ENCODE data around the gene GCM1.
"Not testable (repeated sequence)": the region's sequence is repeated elsewhere in the genome, so short reads cannot be mapped to it uniquely, and the experiment has no call there.

Gene GCM1, protein sequence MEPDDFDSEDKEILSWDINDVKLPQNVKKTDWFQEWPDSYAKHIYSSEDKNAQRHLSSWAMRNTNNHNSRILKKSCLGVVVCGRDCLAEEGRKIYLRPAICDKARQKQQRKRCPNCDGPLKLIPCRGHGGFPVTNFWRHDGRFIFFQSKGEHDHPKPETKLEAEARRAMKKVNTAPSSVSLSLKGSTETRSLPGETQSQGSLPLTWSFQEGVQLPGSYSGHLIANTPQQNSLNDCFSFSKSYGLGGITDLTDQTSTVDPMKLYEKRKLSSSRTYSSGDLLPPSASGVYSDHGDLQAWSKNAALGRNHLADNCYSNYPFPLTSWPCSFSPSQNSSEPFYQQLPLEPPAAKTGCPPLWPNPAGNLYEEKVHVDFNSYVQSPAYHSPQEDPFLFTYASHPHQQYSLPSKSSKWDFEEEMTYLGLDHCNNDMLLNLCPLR

DNA sequence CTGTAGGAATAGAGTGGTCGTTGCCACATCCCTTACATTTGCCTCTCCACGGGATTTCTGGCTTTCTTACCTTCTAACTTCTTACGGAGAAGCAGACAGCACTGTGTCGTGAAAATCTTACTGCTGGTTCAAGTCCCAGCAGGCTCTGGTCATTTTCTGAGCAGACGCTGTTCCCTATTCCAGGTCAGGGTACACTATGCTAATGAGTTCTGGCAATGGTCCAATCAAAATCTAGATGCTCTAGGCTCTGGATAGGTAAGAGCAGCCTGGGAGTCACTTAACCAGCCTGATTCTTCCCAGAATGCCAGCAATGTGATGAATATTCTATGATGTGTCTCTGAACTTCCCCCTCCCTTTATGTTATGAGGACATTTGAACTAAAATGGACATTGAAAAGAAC is at the start of gene GCM1:
TSS of gene GCM1 (minus strand) at position 158 of the 400 bp plus-strand sequence. CDS start 3,209 bp downstream, outside the sequence.
- DNase-seq: no peak

DNA sequence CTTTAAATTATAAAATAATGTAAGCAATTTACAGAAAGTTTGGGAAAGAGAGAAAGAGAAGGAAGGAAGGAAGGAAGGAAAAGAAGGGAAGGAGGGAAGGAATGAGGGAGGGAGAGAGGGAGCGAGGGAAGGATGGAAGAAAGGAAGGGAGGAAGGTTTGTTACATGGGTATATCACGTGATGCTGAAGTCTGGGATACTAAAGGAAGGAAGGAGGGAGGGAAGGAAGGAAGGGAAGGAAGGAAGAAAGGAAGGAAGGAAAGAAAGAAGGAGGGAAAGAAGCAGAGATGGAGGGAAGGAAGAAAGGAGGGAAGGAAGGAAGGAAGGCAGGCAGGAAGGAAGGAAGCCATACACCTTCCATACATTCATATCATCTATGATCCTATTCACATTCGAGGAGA is 48.9 kb upstream of the GCM1 start:
- no peak for DNase-seq

DNA sequence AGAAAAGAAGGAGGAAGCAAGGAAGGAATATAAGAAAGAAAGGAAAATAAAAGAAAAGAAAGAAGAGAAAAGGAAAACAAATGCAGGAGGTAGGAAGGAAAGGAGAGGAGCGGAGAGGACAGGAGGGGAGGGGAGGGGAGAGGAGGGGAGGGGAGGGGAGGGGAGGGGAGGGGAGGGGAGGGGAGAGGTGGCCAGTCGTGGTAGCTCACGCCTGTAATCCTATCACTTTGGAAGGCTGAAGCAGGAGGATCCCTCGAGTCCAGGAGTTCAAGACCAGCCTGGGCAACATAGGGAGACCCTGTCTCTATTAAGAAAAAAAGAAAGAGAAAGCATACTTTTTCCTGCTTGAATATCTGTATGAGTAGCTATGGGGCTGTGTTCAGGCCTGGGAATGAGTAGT is 46.4 kb upstream of the GCM1 start:
- DNase-seq: no peak

DNA sequence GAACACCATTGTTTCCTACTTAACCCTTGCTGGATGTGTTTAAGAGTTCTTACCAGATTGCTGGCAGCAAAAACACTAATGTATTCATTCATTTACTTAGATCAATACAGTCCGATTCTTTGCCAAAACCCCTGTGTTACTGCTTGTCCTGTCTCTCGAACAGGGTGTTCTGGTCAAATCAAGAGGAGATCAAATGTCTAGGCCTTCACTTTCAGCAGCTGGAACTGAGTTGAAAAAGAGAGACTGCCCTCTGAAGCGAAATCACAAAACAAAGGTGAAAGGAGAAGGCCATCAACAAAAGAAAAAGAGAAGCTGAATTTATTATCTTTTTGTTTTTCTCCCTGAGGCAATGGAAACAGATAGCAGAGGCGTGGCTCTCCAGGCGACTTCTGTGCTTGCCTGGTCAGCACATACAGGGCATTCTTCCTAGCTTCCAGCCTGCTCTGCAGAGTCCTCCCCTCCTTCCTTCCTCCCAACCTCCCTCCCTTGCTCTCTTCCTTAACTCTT is 44.1 kb upstream of the GCM1 start:
- no peak for DNase-seq

DNA sequence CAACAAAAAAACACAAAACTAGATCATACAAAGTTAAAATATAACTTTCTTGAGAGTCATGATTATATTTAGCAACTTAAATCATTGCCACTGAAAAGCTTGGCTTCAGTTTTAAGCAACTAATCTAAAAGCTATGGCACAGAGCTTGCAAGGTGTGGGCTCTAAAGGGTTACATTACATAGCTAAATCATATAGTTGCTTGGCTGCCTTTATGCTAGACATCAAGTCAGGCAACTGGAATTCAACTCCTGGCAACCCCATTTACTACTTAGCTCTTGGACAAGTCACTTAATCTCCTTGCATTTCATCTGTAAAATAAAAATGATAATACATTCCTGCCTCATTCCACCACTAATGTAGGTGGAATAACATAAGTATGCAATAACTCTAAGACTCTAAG is 40.9 kb upstream of the GCM1 start:
- DNase-seq: no peak

DNA sequence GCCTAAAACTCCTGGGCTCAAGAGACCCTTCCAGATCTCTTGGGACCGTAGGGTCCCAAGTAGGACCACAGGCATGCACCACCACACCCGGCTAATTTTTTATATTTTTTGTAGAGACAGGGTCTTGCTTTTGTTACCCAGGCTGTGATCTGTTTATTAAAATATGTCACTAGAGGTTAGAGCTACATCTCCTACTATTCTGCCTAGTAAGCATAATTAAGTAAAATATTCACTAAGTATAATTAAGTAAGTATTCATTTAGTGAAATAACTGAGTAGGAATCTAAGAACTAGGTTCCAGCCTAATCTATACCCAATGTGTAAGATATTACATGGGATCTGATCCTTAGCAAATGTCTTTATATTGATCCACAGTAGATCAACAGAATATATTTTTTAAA is 40.2 kb upstream of the GCM1 start:
- DNase-seq: no peak

DNA sequence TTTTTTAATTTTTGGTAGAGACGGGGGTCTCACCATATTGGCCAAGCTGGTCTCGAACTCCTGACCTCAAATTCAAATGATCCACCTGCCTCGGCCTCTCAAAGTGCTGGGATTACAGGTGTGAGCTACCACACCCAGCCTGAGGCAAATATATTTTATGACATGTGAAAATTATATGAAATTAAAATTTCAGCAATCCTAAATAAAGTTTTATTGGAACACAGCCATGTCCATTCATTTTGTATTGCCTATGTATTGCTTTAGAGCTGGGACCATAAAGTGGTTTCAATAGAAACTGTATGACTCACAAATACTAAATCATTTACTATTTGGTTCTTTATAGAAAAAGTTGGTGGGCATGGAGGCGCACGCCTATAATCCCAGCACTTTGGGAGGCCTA is 32.0 kb upstream of the GCM1 start:
- no peak for DNase-seq

DNA sequence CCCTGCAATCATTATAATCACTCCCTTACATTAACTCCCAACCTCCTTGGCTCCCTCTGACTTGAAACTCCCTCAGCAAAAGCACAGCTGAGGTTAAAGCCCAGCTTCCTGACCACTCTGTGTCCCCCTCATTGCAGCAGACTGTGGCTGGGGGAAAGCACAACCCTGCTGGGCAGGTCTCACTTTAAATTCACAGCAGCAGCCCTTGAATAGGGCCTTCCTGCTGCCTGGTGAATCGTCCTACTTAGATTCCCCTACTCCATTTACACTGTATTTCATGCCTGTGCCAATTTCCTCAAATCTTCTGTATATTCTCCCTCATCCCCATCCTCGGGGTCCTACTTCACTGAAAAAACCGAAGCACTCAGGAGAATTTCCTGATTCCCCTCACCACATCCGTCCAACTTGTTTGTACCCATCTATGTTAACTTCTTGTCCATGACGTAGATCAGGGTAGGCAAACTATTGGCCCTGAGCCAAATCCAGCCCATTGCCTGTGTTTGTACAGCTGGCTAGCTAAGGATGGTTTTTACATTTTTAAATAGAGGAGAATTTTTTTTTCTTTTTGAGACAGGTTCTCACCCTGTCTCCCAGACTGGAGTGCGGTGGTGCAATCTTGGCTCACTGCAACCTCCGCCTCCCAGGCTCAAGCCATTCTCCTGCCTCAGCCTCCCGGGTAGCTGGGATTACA is 31.5 kb upstream of the GCM1 start:
- peak in 1 of 2 experiments; percentile 13 for DNase-seq

DNA sequence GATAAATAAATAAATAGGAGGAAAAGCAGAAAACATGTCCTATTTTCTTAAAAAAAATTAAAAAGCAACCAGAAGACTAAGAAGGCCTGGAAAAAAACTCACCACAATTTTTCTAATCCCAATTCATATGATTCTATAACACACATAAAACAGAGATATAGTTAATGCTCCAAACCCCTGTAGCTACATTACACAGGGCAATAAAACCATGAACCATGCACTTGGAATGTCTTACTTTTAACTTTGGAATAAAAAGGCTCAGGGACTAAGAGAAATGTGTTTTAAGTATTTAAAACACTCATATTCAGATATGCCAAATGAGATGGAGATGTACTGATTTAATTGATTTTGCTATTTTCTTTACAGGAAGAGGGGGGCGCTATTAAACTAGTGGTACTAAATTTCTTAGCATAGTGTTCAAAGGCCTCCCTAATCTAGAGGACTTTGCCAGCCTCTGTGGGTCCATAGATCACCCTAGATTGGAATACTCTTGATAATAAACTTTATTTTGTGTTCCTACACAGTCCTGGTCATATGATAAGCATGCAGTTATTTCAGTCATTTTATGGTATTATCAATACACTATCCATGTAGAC is 30.3 kb upstream of the GCM1 start:
- no peak for DNase-seq

DNA sequence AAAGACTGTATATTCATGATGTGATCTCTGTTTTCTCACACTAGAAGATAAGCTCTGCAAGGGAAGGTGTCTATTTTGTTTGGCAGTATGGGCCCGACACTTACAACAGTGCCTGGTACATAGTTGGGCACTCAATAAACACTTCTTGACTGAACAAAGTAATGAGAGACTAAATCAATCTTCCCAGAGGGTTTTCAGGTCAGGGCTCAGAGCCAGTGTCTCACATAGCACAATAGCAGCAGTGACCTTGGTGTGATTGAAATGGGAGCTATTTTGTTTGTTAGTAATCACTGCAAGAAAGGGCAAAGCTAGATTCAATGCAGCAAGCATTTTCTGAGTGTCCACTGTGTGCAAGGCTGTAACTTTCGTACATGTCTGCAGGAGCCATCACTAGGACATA is 26.4 kb upstream of the GCM1 start:
- no peak for DNase-seq

DNA sequence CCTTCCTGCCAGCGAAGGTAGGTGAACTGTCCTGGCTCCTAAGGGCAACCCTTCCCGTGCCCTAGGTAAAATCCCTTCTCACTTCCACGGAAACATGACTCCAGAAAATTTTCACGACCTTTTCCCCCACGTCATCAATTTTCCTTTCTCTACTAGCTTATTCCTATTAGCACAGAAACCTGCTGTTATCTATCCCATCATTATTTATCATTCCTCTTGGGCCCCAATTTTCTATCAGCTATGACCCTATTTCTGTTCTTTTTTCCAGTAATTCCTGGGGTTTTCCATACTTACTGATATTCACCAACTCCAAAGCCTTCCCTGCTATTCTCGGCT is 23.8 kb upstream of the GCM1 start:
- no peak for DNase-seq

DNA sequence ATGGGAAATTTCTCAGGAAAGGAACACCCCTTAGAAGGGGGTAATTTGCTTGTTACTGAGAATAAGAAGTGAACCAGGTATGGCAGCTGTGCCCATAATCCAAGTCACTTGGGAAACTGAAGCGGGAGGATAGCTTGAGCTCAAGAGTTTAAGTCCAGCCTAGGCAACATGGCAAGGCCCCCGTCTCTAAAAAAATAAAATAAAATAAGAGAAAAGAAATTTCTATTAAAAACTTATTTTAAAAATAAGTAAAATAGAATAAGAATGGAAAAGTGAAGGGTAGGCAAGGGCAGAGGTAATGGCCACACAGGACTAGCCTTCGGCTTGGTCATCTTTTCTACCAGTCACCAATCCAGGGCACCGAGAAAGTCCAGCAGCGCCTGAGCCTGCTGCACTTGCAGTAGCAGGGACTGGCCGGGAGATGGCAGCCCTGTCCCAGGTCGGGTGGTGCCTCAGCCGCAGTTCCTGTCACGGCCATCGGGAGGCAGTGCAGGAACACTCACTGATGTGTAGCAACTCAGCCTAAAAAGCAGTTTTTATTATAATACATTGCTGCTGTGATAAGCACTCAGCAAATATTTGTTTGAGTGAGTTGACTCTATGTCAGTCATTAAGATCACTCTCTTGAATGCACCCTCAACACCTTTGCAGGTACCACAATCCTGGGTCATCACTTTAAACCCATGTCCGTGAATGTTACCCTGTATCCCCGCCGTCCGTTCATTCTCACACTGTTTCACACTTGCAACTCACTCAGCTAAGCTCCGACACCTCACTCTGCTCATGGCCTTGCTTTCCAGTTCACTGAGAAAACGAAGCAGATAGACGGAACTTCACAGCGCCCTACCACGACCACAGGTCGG is 23.2 kb upstream of the GCM1 start:
- DNase-seq: peak; percentile 94

DNA sequence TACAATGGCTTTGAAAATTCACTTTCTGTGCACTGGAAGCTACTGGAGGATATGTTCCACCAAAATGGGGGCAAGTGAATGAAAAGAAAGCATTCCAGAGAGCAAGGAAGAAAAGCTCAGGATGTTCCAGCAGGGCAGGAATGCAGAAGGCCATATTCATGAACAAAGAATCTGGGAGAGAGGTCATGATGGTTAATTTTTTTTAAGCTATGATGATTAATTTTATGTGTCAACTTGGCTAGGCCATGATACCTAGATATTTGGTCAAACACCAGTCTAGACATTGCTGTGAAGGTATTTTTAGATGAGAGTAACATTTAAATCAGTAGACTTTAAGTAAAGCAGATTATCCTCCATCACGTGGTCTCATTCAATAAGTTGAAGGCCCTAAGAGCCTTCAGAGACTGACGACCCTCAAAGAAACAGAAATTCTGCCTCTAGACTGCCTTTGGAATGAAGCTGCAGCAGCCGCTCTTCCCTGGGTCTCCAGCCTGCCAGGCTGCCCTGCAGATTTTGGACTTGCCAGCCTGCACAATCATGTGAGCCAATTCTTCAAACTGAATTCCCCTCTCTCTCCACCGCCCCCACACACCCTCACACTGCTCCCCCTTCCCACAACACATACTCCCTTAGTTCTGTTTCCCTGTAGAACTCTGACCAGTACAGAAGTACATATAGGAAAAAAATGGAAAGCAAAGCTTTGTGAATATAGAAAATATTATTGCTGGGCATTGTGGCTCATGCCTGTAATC is 20.1 kb upstream of the GCM1 start:
- no peak for DNase-seq

DNA sequence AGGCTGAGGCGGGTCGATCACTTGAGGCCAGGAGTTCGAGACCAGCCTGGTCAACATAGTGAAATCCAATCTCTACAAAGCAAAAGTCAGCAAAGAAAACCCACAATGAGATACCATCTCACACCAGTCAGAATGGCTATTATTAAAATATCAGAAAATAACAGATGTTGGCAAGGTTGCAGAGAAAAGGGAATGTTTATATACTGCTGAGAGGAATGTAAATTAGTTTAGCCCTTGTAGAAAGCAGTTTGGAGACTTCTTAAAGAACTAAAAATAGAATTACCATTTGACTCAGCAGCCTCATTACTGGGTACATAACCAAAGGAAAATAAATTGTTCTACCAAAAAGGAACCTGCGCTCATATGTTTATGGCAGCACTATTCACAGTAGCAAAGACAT is 16.7 kb upstream of the GCM1 start:
- no peak for DNase-seq

DNA sequence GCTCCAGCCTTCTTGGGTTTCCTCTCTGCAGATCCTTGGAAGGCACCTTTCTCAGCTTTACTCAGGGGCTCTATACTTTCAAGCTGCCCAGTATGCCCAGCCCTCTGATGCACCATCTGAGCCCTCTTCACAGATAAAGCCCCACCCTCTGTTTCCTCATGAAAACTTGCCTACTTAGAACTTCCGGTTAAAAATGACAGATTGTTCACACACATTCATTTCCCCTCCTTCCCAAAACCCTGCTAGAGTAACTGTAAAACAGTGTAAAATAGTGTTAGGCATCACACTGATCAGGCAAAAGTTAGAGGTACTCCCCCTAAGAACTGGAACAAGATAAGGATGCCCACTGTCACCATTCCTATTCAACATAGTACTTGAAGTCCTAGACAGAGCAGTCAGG is 14.0 kb upstream of the GCM1 start:
- no peak for DNase-seq

DNA sequence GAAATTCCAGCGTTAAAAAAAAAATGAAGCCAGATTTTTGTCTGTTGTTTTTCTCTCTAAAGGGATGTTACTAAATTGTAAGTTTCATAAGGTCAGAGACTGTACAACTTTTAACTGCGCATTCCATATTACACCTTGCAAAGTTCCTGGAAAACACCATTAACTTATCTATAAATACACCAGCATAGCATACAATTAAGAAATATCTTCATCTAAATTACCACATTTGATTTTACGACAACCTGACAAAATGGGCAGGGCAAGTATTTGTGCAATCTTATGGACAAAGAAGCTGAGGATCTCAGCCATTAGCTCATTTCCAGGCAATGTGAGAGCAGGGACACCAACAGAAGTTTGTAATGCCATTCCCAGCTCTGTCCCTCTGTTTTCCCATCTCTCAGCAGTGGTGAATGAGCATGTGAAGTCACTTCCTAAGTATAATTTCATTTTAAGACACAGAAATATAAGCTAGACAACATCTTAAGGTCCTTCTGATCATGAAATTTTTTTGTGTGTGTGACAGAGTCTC is 12.9 kb upstream of the GCM1 start:
- DNase-seq: no peak

DNA sequence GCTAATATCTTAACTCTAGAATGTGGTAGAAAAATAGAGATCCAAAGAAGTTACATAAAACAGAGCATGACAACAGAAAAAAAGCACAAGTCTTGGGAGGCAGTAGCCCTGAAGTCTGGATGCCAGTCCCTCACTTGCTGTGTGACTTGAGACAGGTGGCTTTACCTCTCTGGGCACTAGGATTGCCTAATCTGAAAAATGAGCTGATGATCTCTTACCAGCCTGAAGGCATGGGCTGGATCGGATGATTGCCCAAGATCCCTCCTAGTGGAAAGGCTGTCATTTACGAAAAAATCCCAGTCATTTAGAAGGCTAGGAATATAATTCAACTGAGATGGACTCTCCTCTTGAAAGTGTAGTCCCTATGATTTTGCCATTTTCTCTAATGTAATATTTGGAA is 10.9 kb upstream of the GCM1 start:
- DNase-seq: no peak

DNA sequence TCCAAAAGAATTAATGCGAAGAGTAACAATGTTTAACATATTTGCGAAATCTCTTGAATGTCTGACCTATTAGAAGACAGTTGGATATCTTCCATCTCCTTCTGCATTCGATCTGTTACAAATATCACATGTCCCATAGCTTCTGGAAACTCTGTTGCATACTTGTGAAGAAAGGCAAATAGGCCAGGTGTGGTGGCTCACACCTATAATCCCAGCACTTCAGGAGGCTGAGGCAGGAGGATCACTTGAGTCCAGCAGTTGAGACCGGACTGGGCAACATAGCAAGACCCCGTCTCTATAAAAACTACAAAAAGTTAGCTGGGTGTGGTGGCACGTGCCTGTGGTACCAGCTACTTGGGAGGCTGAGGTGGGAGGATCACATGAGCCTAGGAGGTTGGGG is 9.4 kb upstream of the GCM1 start:
- not testable (repeated sequence) for DNase-seq

DNA sequence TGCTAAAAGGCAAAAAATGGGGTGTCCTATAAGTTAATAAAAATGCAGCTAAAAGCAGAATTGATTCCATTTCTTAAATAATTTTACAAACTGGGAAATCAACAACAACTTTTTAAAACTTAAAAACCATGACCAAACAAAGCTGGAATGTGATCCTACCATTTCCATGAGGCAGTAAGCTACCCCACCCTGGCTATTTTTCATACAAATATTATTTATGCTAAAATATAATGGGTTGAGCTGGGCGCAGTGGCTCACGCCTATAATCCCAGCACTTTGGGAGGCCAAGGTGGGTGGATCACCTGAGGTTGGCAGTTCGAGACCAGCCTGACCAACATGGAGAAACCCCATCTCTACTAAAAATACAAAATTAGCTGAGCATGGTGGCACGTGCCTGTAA is 6.6 kb upstream of the GCM1 start:
- DNase-seq: not testable (repeated sequence)

DNA sequence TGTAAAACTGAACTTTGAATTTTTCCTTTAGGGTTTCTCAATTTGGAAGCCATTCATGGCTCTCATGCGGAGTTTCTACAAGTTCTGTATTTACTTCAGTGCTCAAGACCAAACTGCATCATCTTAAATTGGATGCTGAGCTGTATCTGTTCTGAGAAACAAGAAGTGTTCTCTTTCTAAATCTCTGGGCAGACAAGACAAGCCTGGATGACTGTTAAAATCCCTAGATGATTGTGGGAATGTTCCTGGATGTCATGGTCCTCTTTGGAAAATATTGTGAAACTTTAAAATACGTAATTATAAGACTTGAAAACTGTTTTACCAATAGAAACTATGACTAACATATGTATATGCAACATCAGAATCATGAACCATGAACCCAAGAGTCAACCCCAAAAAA is 6.2 kb upstream of the GCM1 start:
- DNase-seq: no peak

DNA sequence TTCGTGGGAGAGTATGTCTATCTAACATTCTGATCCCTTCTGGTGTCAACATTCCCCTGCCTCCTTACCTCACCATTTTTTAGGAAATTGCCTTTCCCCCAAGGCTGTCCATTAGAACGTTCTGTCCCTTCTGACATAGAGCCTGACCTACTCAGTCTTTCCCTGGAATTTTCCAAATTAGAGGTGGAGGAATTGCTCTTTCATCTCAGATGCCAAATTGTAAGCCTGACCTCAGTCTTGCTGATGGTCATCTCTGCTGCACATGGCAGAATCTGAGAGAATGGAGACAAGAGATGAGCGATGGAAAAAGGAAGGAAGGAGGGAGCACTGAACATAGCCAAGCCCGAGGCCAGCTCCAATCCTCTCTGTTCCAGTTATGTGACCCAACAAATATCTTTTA is 5.4 kb upstream of the GCM1 start:
- DNase-seq: no peak

DNA sequence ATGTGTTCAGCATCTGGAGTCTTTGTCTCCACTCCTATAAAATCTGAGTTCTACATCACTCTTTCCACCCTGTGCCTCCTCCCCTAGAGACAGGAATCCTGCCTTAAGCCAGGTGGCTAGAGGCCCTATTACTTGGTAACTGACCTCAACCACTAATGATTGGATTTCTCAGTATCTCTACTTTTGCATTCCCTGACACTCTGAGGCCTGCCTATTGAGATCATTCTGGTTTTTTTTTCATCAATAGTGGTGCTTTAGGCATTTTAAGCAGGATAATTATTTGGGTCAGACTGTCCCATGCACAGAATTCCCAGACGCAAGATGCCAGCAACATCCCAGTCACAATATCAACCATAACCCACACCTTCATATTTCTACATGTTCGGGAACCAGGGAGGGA is 3.9 kb upstream of the GCM1 start:
- DNase-seq: no peak

Measured in activated CD4-positive, alpha-beta T cell treated with anti-CD3 and anti-CD28 coated beads, Interleukin-2, amount 50 U/mL, for 48 hours (primary cell).